GM19238 (cell line): Measurements from ENCODE around the gene PDXP.
A peak's percentile ranks its signal among the peaks of the same experiment; 100 is the strongest.
"Not testable (repeated sequence)": the region's sequence is repeated elsewhere in the genome, so short reads cannot be mapped to it uniquely, and the experiment has no call there.

Source experiments
- DNase-seq: peaks from one replicate; pipeline ENCODE4 v3.0.0; 2011; ENCODE audit warnings: low spot score; ENCODE audit not compliant: insufficient read length

Gene PDXP

GRCh38 chr22:37643225-37643847 lies 15.2 kb upstream of the PDXP start:
- DNase-seq = peak; percentile 89

DNA sequence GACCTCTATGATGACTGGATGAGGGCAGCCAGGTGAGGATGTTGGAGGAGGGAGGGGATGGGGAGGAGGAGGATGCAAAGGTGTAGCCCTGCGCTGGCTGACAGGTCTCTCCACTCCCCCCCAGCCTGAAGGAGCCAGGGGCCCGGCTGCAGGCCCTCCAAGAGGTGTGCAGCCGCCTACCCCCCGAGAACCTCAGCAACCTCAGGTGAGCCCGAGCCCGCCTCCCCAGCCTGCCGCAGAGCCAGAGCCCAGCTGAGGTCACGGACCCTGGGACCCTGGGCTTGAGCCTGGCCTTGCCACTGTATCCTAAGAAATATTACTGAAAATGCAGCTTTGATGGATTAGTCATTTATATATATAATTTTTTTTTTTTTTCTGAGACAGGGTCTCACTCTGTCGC lies 11.2 kb upstream of the PDXP start:
- DNase-seq = no peak

DNA sequence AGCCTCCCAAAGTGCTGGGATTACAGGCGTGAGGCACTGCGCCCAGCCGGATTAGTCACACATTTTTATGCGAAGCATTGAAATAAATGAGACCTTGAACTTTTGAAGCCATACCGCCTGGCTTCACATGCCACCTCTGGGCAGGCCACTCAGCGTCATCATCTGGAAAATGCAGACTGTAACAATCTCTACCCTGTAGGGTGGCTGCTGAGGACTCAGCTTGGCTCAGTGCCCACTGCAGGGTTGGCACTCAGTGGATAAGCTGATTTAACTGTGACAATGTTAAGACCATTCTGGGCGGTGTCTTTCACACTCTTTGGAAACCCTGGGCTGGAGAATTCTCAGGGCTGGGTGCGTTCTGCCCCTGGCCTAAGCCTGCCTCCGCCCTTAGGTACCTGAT lies 10.6 kb upstream of the PDXP start:
- no peak for DNase-seq

DNA sequence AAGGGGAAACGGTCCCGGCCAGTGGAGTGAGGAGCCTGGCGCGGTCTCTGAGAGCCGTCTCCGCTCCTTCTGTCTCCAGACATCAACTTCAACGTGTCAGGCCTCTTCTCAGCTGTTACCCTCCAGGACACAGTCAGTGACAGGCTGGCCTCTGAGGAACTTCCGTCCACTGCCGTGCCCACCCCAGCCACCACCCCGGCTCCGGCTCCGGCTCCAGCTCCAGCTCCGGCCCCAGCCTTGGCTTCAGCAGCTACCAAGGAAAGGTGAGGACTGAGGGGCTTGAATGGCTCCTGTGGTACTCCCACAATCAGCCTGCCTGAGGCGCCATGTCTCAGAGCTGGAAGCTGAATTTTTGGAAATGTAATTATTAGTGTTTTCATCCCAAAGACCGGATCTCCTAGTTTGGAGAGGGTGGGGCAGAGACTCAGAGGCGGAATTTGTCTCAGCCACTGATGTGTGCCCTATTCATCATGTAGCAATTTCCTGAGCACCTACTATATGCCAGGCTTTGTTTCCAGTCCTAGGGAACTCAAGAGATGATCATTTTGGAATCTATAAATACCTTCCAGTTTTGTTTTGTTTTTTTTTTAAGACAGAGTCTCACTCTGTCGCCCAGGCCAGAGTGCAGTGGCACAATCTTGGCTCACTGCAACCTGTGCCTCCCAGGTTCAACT lies 7.9 kb upstream of the PDXP start:
- no peak for DNase-seq

DNA sequence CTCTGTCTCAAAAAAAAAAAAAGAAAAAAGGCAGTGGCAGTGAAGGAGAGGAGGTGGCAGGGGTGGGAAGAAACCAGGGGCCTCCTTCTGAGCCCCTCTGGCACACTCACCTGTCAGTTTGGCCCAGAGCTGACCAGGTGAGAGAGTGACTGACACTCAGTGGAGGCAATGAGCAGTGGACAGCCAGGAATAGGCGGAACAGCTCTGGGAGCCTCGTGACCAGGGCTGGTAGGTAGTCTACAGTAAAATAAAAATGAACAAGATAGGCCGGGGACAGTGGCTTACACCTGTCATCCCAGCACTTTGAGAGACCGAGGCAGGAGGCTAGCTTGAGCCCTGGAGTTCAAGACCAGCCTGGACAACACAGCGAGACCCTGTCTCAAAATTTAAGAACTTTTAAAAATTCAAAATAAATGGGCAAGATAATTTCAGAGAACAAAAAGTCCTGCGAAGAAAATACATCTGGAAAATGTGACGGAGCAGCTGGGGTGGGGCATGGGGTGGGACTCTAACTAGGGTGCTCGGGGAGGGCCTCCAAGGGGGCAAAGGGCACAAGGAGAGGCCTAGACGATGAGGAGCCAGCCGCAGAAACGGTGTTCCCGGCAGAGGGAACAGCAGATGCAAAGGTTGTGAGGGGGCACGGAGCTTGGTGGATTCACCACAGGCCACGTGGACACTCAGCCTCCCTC lies 3.8 kb upstream of the PDXP start:
- no peak for DNase-seq

DNA sequence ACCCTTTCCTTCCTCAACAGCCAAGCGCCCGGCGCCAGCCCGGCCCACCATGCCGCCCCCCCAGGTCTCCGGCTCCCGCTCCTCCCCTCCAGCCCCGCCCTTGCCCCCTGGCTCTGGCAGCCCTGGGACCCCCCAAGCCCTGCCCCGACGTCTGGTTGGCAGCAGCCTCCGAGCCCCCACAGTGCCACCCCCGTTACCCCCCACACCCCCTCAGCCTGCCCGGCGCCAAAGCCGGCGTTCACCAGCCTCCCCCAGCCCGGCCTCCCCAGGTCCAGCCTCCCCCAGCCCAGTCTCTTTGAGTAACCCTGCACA lies 3.3 kb upstream of the PDXP start:
- no peak for DNase-seq

- DNase-seq = not testable (repeated sequence)
These were observed 1.9 kb upstream of the PDXP start for GRCh38 chr22:37656583-37656982.

DNA sequence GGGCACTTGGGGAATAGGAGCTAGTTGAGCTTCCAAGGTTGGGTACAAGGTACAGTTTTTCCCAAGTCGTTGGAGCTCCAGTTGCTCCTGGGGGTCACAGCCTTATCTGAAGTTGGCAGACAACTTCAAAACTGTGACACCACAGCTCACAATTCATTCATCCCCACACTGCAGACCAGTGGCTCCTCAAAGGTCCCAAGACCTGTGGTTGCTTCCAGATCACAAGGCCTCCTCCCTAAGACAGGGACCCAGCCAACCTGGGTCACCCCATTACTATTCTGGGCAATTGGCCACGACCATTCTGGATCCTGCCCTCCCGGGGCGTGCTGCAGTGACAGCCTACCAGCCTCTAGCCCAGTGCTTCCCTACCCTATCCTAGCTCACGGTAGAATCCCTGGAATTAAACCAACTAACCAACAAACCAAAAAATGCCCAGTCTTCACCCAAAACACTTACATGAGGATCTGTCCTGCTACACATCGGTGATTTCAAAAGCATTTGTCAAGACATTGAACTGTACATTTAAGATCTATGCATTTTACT lies 862 bp upstream of the PDXP start:
- DNase-seq = no peak

- DNase-seq = peak; percentile 44
These were observed 758 bp downstream of the PDXP start for GRCh38 chr22:37659066-37659896.

DNA sequence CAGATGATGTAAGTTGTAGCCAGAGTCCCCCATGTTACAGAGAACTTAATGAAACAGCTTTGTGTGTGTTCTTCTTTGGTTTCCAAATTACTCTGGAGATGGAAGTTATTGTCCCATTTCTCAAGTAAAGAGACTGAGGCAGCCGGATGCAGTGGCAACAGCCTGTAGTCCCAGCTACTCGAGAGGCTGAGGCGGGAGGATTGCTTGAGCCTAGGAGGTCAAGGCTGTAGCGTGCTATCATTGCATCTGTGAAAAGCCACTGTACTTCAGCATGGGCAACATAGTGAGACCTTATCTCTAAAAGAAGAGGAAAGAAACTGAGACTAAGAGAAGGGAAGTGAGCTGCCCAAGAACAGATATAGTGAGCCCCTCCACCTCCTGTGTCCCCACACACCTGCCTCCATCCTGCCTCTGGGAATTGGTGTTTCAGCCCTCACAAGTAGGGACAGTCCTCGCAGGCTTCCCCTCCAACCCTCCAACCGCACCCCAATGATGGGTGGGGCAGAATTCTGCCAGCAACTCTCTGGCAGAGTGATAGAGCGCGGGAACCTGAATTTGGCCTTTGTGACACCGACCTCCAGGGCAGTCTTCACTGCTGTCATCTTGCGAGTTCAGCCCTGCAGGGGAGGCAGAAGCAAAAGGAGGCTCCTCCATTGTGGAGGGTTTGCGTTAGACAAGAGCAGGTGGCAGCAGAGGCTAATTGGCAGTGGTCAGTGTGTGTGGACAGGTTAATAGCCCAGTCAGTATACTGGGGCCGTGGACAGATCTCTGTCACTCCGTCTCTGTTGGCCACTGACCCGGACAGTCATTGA lies 1.6 kb downstream of the PDXP start:
- DNase-seq = no peak

DNA sequence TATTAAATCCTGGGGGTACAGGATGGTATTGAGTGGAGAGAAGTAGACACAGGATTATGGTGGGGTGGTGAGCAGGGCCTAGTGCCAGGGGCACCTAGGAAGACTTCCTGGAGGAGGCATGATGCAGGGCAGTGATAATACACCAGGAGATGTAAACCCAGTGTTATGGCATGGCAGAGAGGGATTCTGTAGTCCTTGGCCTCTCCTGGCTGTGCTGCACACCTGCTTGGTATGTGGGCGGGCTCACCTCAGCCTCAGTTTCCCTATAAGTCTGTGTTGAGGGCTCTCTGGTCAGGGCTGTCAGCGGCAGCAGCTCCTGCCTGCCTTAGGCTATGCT lies 2.2 kb downstream of the PDXP start:
- no peak for DNase-seq

DNA sequence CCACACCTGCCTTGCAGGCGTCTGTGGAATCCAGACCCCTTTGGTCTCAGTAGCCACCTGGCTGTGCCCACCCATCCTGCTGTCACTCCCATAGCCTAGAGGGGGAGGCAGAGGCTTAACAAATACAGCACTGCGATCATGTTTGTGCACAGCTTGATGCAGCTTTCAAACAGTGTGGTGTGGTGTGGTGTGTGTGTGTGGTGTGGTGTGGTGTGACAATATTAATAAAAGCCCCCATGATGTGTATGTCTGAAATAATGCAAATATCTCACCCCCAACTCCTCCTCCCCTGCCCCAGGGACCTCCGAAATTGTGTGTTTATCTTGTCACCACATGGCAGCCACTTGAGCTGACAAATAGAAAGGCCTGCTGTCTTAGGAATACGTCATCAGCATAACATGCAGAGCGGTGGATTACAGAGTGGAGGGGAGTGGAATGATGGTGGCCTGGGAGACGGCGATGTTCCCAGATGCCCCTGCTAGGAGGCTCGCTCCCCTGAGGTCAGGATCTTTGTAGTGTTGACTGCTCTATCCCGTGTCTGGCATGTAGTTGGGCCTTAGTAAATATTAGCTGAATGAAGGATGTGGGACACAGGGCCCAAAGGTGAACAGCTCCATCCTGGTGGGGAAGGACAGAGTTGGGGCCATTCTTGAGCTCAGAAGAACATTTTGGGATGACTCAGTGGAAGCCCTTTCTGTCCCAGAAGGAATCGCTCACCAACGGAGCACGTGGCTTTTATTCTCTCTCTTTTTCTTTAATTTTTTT lies 2.8 kb downstream of the PDXP start:
- no peak for DNase-seq

GRCh38 chr22:37662039-37662438 lies 3.5 kb downstream of the PDXP start:
- DNase-seq = no peak

DNA sequence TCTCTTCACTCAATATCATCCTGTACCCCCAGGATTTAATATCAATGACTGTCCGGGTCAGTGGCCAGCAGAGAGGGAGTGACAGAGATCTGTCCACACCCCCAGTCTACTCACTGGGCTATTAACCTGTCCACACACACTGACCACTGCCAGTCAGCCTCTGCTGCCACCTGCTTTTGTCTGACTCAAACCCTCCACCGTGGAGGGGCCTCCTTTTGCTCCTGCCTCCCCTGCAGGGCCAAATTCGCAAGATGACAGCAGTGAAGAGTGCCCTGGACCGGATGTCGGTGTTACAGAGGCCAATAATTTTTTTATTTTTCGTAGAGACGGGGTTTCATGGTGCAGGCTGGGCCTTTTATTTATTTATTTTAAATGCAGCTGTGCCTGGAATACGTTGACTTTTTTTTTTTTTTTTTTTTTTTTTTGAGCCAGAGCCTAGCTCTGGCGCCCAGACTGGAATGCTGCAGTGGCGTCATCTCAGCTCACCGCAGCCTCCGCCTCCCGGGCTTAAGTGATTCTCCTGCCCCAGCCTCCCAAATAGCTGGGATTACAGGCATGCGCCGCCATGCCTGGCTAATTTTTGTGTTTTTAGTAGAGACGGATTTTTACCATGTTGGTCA lies 5.1 kb downstream of the PDXP start:
- DNase-seq = no peak

DNA sequence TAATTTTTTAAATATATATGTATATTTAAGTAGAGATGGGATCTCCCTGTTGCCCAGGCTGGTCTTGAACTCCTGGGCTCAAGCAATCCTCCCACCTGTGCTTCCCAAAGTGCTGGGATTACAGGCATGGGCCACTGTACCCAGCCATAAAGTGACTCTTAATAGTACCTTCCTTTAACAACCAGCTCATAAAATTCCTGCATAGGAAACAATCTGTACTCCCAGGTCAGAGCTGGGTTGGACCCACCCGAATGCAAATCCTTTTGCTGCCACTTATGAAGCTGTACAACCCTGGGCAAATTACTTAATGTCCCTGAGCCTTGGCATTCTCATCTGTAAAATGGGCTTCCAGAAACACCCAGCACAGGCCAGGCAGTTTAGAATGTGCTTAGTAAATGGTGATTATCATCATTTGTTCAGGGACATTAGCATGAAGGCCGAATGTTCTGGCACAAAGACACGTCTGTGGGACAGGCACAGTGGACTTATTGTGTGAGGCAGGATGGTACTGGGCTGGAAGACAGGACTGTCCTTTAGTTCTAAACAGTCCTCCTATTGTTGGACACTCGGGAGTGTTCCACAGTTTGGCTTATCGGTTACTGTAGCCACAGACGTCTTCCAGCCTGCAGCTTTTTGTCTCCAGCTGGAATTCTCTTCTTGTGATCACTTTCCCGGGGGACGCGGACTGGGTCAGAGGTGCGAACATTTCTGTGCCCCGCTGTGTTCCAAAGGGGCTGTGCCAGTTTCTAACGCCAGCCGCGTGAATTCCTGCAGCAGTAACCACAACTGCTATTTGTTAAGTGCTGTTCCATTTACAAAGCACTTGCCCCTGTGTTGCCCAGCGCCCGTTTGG lies 6.0 kb downstream of the PDXP start:
- no peak for DNase-seq

DNA sequence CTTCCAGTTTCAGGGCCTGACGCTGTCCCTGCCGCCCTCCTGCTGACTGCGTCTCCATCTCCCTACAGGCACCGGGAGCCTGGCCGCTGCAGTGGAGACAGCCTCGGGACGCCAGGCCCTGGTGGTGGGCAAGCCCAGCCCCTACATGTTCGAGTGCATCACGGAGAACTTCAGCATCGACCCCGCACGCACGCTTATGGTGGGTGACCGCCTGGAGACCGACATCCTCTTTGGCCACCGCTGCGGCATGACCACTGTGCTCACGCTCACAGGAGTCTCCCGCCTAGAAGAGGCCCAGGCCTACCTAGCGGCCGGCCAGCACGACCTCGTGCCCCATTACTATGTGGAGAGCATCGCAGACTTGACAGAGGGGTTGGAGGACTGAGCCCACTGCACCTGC lies 7.0 kb downstream of the PDXP start:
- DNase-seq = no peak

DNA sequence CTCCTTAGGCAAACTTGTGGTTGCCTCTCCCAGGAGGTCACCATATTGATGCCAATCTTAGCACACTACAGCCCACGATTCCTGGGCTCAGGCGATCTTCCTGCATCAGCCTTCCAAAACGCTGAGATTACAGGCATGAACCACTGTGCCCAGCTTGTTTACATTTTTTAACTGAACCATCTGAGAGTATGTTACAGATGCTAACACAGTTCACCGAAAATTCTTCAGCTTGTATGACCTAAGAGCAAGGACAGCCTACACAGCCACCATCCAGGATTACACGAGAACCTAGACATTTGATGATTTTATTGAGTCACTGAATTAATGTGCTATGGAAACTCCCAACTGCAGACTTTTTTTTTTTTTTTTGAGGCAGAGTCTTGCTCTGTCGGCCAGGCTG lies 11.1 kb downstream of the PDXP start:
- no peak for DNase-seq

GRCh38 chr22:37672206-37672919 lies 13.8 kb downstream of the PDXP start:
- DNase-seq = no peak
